H1 (cell line): ENCODE data around the gene CD48.

Experiments used
- BACH1 ChIP-seq: IDR thresholded peaks from 2 replicates; pipeline ENCODE4 v1.6.1; 2012; ENCODE audit warnings: low read length, improper control_type of control experiment
- CHD1 ChIP-seq: IDR thresholded peaks from 2 replicates; pipeline ENCODE4 v1.6.1; 2012; ENCODE audit warnings: low read depth, low read length, improper control_type of control experiment
- CTCF ChIP-seq, 3 experiments: IDR thresholded peaks; 1 replicate in 2 of 3; 2 replicates in 1 of 3; pipeline versions ENCODE4 v1.5.1 to v1.6.1; 2011; ENCODE audit warnings: low read length in 3 of 3, mild to moderate bottlenecking in 3 of 3, inconsistent platforms in 2 of 3, low read depth in 1 of 3, moderate library complexity in 1 of 3; ENCODE audit not compliant: insufficient read depth in 1 of 3; ENCODE audit errors: control extremely low read depth in 1 of 3
- EP300 ChIP-seq, 2 experiments: IDR thresholded peaks; 1 replicate in 1 of 2; 2 replicates in 1 of 2; pipeline ENCODE4 v1.6.1; 2011 to 2012; ENCODE audit warnings: low read depth in 2 of 2, low read length in 2 of 2, mild to moderate bottlenecking in 2 of 2, borderline replicate concordance in 1 of 2, inconsistent platforms in 1 of 2, moderate library complexity in 1 of 2
- EZH2 ChIP-seq: fragments of 200-600 bp; sonication (generic); IDR thresholded peaks from 2 replicates; pipeline ENCODE4 v1.7.1; 2012; ENCODE audit warnings: low read depth, mild to moderate bottlenecking, moderate library complexity, low read length, inconsistent platforms; ENCODE audit not compliant: severe bottlenecking
- GTF2F1 ChIP-seq: IDR thresholded peaks from 2 replicates; pipeline ENCODE4 v1.6.1; 2012; ENCODE audit warnings: low read depth, low read length, improper control_type of control experiment, borderline replicate concordance
- POLR2A ChIP-seq, 2 experiments: IDR thresholded peaks; 1 replicate in 1 of 2; 2 replicates in 1 of 2; pipeline ENCODE4 v1.6.1; 2011; ENCODE audit warnings: low read depth in 2 of 2, low read length in 2 of 2, mild to moderate bottlenecking in 2 of 2; ENCODE audit errors: control extremely low read depth in 1 of 2
- POLR2AphosphoS5 ChIP-seq: IDR thresholded peaks from 2 replicates; pipeline ENCODE4 v1.6.1; 2011; ENCODE audit warnings: low read depth, low read length
- RAD21 ChIP-seq, 2 experiments: IDR thresholded peaks in 1 of 2; conservative IDR thresholded peaks in 1 of 2; 2 replicates each; pipeline ENCODE4 v1.6.1; 2011; ENCODE audit warnings: low read depth in 2 of 2, low read length in 2 of 2, improper control_type of control experiment in 1 of 2, inconsistent platforms in 1 of 2, mild to moderate bottlenecking in 1 of 2, moderate library complexity in 1 of 2
- SUZ12 ChIP-seq: fragments of 200-600 bp; sonication (generic); IDR thresholded peaks from 2 replicates; pipeline ENCODE4 v1.6.1; 2012; ENCODE audit warnings: mild to moderate bottlenecking, inconsistent platforms, low read length, moderate library complexity, mixed read lengths
- TF ChIP-seq, protein P1 (sequence below): IDR thresholded peaks from 2 replicates; pipeline ENCODE4 v1.6.1; 2012; ENCODE audit warnings: inconsistent platforms

- no peak for TF ChIP-seq CTCF (IDR thresholded peaks at IDR 0.05; ENCODE audit: control extremely low read depth in 1 of 3, insufficient read depth in 1 of 3, low read depth in 1 of 3, low read length in 3 of 3)
- TF ChIP-seq GTF2F1, result no peak
- TF ChIP-seq CHD1, result no peak
- TF ChIP-seq POLR2A (IDR thresholded peaks at IDR 0.05; ENCODE audit: control extremely low read depth in 1 of 2, low read depth in 2 of 2, low read length in 2 of 2), result no peak
- no peak for TF ChIP-seq EZH2
- TF ChIP-seq, protein P1, sequence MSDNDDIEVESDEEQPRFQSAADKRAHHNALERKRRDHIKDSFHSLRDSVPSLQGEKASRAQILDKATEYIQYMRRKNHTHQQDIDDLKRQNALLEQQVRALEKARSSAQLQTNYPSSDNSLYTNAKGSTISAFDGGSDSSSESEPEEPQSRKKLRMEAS, result no peak
- no peak for TF ChIP-seq RAD21 (IDR thresholded peaks at IDR 0.05 in 1 of 2, conservative IDR thresholded peaks at IDR 0.05 in 1 of 2; ENCODE audit: low read depth in 2 of 2, low read length in 2 of 2)
- TF ChIP-seq SUZ12, result no peak
- TF ChIP-seq POLR2AphosphoS5, result no peak
- no peak for TF ChIP-seq BACH1
- TF ChIP-seq EP300 (IDR thresholded peaks at IDR 0.05; ENCODE audit: borderline replicate concordance in 1 of 2, low read depth in 2 of 2, low read length in 2 of 2), result no peak
Observed at GRCh38 chr1:160708801-160709200, 2.8 kb downstream of the CD48 start.
